H9 (cell line): ENCODE data around the gene DDX19B. TPM values are rescaled to one million over a fixed set of nuclear protein-coding genes. Genes with fewer than 3 reads are reported as not detected.

ENCODE experiments used
- DNase-seq: peaks from one replicate; pipeline ENCODE4 v3.0.0-alpha.2; 2017
- H2AFZ ChIP-seq: one replicate; pipeline ENCODE4 v1.6.1; 2013; ENCODE audit warnings: mild to moderate bottlenecking, low read length, control low read depth, moderate library complexity
- H2AK5ac ChIP-seq: 2 replicates; pipeline ENCODE4 v1.6.1; 2013; ENCODE audit warnings: low read length, control low read depth, mixed read lengths; ENCODE audit not compliant: insufficient read length
- H2BK120ac ChIP-seq: one replicate; pipeline ENCODE4 v1.6.1; 2013; ENCODE audit warnings: low read depth, mild to moderate bottlenecking, low read length, control low read depth, inconsistent platforms; ENCODE audit not compliant: poor library complexity, severe bottlenecking
- H2BK12ac ChIP-seq: 2 replicates; pipeline ENCODE4 v1.6.1; 2013; ENCODE audit warnings: low read length, control low read depth, mixed read lengths, low read depth; ENCODE audit not compliant: insufficient read length
- H2BK15ac ChIP-seq: 2 replicates; pipeline ENCODE4 v1.6.1; 2013; ENCODE audit warnings: low read depth, low read length, control low read depth
- H2BK20ac ChIP-seq: one replicate; pipeline ENCODE4 v1.6.1; 2013; ENCODE audit warnings: low read depth, mild to moderate bottlenecking, low read length, control low read depth, inconsistent platforms; ENCODE audit not compliant: poor library complexity, severe bottlenecking
- H2BK5ac ChIP-seq: 2 replicates; pipeline ENCODE4 v1.6.1; 2013; ENCODE audit warnings: low read length, control low read depth, mixed read lengths; ENCODE audit not compliant: insufficient read length
- H3K14ac ChIP-seq: 2 replicates; pipeline ENCODE4 v1.6.1; 2013; ENCODE audit warnings: low read length, control low read depth; ENCODE audit not compliant: insufficient read depth
- H3K18ac ChIP-seq: 2 replicates; pipeline ENCODE4 v1.6.1; 2013; ENCODE audit warnings: low read depth, mild to moderate bottlenecking, mixed read lengths, low read length, control low read depth; ENCODE audit not compliant: insufficient read length
- H3K23ac ChIP-seq: 2 replicates; pipeline ENCODE4 v1.6.1; 2013; ENCODE audit warnings: low read length, control low read depth, mixed read lengths, low read depth; ENCODE audit not compliant: insufficient read length
- H3K23me2 ChIP-seq: 2 replicates; pipeline ENCODE4 v1.6.1; 2013; ENCODE audit warnings: low read depth, mild to moderate bottlenecking, mixed read lengths, low read length, control low read depth; ENCODE audit not compliant: insufficient read length, poor library complexity, severe bottlenecking
- H3K27ac ChIP-seq: 2 replicates; pipeline ENCODE4 v1.5.1; 2013; ENCODE audit warnings: low read length, control low read depth, mixed read lengths, low read depth; ENCODE audit not compliant: insufficient read length
- H3K27me3 ChIP-seq: 2 replicates; pipeline ENCODE4 v1.6.1; 2013; ENCODE audit warnings: low read length, control low read depth, inconsistent platforms; ENCODE audit not compliant: insufficient read depth
- H3K4ac ChIP-seq: 2 replicates; pipeline ENCODE4 v1.6.1; 2013; ENCODE audit warnings: low read depth, mild to moderate bottlenecking, control low read depth, inconsistent platforms, low read length, moderate library complexity
- H3K4me1 ChIP-seq: 2 replicates; pipeline ENCODE4 v1.6.1; 2013; ENCODE audit warnings: low read length, control low read depth, inconsistent platforms; ENCODE audit not compliant: insufficient read depth
- H3K4me2 ChIP-seq: 2 replicates; pipeline ENCODE4 v1.6.1; 2013; ENCODE audit warnings: low read length, control low read depth, mixed read lengths; ENCODE audit not compliant: insufficient read length, insufficient read depth
- H3K56ac ChIP-seq: 2 replicates; pipeline ENCODE4 v1.6.1; 2013; ENCODE audit warnings: low read depth, mild to moderate bottlenecking, mixed read lengths, low read length, control low read depth; ENCODE audit not compliant: insufficient read length
- H3K79me1 ChIP-seq: 2 replicates; pipeline ENCODE4 v1.6.1; 2013; ENCODE audit warnings: low read depth, mild to moderate bottlenecking, moderate library complexity, low read length, control low read depth, inconsistent platforms; ENCODE audit not compliant: insufficient read depth, poor library complexity, severe bottlenecking
- H3K79me2 ChIP-seq: 2 replicates; pipeline ENCODE4 v1.6.1; 2013; ENCODE audit warnings: low read length, control low read depth, inconsistent platforms; ENCODE audit not compliant: insufficient read depth
- H3K9ac ChIP-seq: 2 replicates; pipeline ENCODE4 v1.6.1; 2013; ENCODE audit warnings: low read length, control low read depth, mixed read lengths; ENCODE audit not compliant: insufficient read length; ENCODE audit errors: extremely low read depth
- H3K9me3 ChIP-seq: one replicate; pipeline ENCODE4 v1.6.1; 2013; ENCODE audit warnings: low read depth, low read length, inconsistent platforms; ENCODE audit not compliant: control insufficient read depth
- H3T11ph ChIP-seq: one replicate; pipeline ENCODE4 v1.6.1; 2013; ENCODE audit warnings: mild to moderate bottlenecking, low read length, control low read depth, inconsistent platforms
- H4K20me1 ChIP-seq: one replicate; pipeline ENCODE4 v1.6.1; 2013; ENCODE audit not compliant: control insufficient read depth, insufficient read length, insufficient read depth
- H4K5ac ChIP-seq: 2 replicates; pipeline ENCODE4 v1.6.1; 2013; ENCODE audit warnings: low read depth, mild to moderate bottlenecking, mixed read lengths, low read length, control low read depth; ENCODE audit not compliant: insufficient read length
- H4K8ac ChIP-seq: replicated peaks from 2 replicates; pipeline ENCODE4 v1.6.1; 2013; ENCODE audit warnings: low read length, control low read depth, mixed read lengths, low read depth; ENCODE audit not compliant: insufficient read length
- H4K91ac ChIP-seq: 2 replicates; pipeline ENCODE4 v1.6.1; 2013; ENCODE audit warnings: low read depth, mild to moderate bottlenecking, moderate library complexity, mixed read lengths, low read length, control low read depth; ENCODE audit not compliant: insufficient read length
- H3K27ac Mint-ChIP-seq, 3 experiments: 2 replicates in 2 of 3; 3 replicates in 1 of 3; pipeline ENCODE4 v1.8.0; 2020 to 2021; ENCODE audit warnings: mixed read lengths in 3 of 3, mild to moderate bottlenecking in 1 of 3, moderate library complexity in 1 of 3
- H3K27me3 Mint-ChIP-seq: 2 replicates; pipeline ENCODE4 v1.8.0; 2021; ENCODE audit warnings: low read depth, mild to moderate bottlenecking, moderate library complexity, mixed read lengths
- H3K36me3 Mint-ChIP-seq, 3 experiments: 2 replicates in 2 of 3; 3 replicates in 1 of 3; pipeline ENCODE4 v1.8.0; 2020 to 2021; ENCODE audit warnings: low read depth in 3 of 3, mixed read lengths in 3 of 3; ENCODE audit not compliant: insufficient read depth in 1 of 3
- H3K4me1 Mint-ChIP-seq, 2 experiments: 2 replicates each; pipeline ENCODE4 v1.8.0; 2020; ENCODE audit warnings: mixed read lengths in 2 of 2
- H3K4me3 Mint-ChIP-seq, 2 experiments: 2 replicates in 1 of 2; 3 replicates in 1 of 2; pipeline ENCODE4 v1.8.0; 2020 to 2021; ENCODE audit warnings: mild to moderate bottlenecking in 2 of 2, mixed read lengths in 2 of 2, moderate library complexity in 1 of 2
- H3K9me3 Mint-ChIP-seq, 2 experiments: 2 replicates in 1 of 2; 3 replicates in 1 of 2; pipeline ENCODE4 v1.8.0; 2020; ENCODE audit warnings: mild to moderate bottlenecking in 2 of 2, mixed read lengths in 2 of 2, moderate library complexity in 1 of 2
- WGBS: extraction: QIAGEN DNeasy Blood & Tissue Kit; methylation state at CpG from one replicate; pipeline ENCODE4 v1.1.7; 2013; ENCODE audit warnings: missing lambda C conversion rate, low lambda C conversion rate, mixed read lengths; ENCODE audit not compliant: insufficient read length; ENCODE audit errors: extremely low coverage; 5-methylcytosine and 5-hydroxymethylcytosine counted together
- total RNA-seq: library from RNA; stranded (reverse); gene quantifications from 2 replicates; pipeline ENCODE4 v1.2.1, GENCODE V29; 2021
- TF ChIP-seq, protein P1 (sequence below): fragments of 200-600 bp; sonication (generic); conservative IDR thresholded peaks from 3 replicates; pipeline ENCODE4 v1.8.0; 2021; ENCODE audit warnings: antibody characterized with exemption, mild to moderate bottlenecking

DDX19B gene
- total RNA-seq, 1 experiment from 2014 or later: 47.3 TPM

DNA sequence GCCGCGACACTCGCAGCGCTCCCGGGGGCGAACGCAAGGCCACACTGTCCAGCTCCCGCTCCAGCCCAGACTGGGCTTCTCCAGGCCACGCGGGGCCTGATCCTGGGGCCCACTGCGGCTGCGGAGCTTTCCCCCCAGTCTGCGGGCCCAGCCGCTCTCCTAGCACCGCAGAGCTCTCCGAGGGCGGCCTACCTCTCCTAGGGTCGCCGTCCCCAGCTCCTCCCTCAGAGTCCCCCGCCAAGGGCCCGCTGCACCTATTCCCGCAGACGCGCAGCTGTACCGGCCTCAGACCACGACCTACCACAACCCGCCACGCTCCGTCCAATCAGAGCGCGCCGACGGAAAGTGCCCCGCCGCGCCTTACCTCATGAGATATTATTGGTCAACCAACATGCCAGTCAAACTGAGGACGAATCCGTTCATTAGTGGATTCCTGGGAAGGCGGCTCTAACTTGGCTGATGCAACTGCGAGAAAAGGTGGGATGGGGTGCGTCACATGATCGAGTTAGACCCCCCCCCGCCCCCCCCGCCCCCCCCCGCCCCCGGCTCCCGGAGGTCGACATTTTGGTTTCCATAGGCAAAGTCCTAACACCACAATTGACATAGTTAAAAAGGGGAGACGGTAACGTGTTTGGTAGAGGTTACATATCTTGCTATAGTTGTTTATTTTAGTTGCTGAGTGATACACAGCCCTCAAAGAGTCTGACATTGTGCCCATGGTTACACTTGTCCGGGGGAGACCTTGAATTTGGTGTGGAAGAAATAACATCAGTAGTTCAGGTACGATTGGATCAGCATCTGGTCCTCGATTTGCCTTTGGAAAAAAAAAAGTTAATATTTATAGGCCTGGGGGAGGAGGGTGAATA is 9.5 kb upstream of the DDX19B start, which contains the start of gene AARS1:
TSS of gene AARS1 (minus strand) at position 278 of the 866 bp plus-strand sequence. CDS start 6,743 bp downstream, outside the sequence.
- H4K91ac ChIP-seq: no peak within 1 kb of the TSS
- H3K4me3 Mint-ChIP-seq: peak within 1 kb of the TSS; percentile 94 to 95
- peak within 1 kb of the TSS; percentile 95 to 99 (median 98) for H3K27ac Mint-ChIP-seq

More for the DNA sequence above, 9.5 kb upstream of the DDX19B start, which contains the start of gene AARS1:
- Histone ChIP-seq H3K18ac (peak within 1 kb of the TSS; percentile 94), H3K23ac (no peak within 1 kb of the TSS), H2BK20ac (no peak within 1 kb of the TSS), H3K9ac (peak within 1 kb of the TSS; percentile 93), H2AFZ (no peak within 1 kb of the TSS), H3K23me2 (peaks cover 4% of the 10 kb centered on the region), H4K20me1 (no peaks in the 10 kb centered on the region), H2AK5ac (no peak within 1 kb of the TSS), H4K8ac (no peak within 1 kb of the TSS), H3K79me1 (peaks cover 8% of the 10 kb centered on the region), H4K5ac (peak within 1 kb of the TSS; percentile 73), H3K27me3 (no peaks in the 10 kb centered on the region), H3K79me2 (peaks cover 23% of the 10 kb centered on the region; the same call in 1 of the 2 replicates), H3K56ac (peak within 1 kb of the TSS; percentile 19), H3K9me3 (no peaks in the 10 kb centered on the region), H3K4ac (peak within 1 kb of the TSS; percentile 52; the same call in 1 of the 2 replicates), H2BK5ac (no peak within 1 kb of the TSS), H2BK12ac (peak within 1 kb of the TSS; percentile 59), H3K4me2 (peak within 1 kb of the TSS; percentile 74), H3K4me1 (no peaks in the 10 kb centered on the region), H3T11ph (peak within 1 kb of the TSS; percentile 20), H3K14ac (peak within 1 kb of the TSS; percentile 97), H2BK15ac (no peak within 1 kb of the TSS), H3K27ac (peak within 1 kb of the TSS; percentile 30), H2BK120ac (peak within 1 kb of the TSS; percentile 73)
- WGBS: no CpG with 5 or more reads among the region's 53 CpGs
- TF ChIP-seq, protein P1, sequence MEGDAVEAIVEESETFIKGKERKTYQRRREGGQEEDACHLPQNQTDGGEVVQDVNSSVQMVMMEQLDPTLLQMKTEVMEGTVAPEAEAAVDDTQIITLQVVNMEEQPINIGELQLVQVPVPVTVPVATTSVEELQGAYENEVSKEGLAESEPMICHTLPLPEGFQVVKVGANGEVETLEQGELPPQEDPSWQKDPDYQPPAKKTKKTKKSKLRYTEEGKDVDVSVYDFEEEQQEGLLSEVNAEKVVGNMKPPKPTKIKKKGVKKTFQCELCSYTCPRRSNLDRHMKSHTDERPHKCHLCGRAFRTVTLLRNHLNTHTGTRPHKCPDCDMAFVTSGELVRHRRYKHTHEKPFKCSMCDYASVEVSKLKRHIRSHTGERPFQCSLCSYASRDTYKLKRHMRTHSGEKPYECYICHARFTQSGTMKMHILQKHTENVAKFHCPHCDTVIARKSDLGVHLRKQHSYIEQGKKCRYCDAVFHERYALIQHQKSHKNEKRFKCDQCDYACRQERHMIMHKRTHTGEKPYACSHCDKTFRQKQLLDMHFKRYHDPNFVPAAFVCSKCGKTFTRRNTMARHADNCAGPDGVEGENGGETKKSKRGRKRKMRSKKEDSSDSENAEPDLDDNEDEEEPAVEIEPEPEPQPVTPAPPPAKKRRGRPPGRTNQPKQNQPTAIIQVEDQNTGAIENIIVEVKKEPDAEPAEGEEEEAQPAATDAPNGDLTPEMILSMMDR: no peak
- peaks cover 18 to 24% (median 22%) of the 10 kb centered on the region in 3 experiments for H3K36me3 Mint-ChIP-seq
- no peaks in the 10 kb centered on the region for H3K9me3 Mint-ChIP-seq
- H3K27me3 Mint-ChIP-seq: no peaks in the 10 kb centered on the region; the same call in 1 of the 2 replicates
- DNase-seq: peak; percentile 99
- H3K4me1 Mint-ChIP-seq: peaks cover 1 to 9% of the 10 kb centered on the region in 2 experiments; a peak in 3 of 4 replicates
